PFSK-1 (cell line): ENCODE data around the gene GPSM1.

Experiments
- POLR2AphosphoS5 ChIP-seq: IDR thresholded peaks from 2 replicates; pipeline ENCODE4 v1.6.1; 2012; ENCODE audit warnings: low read depth, mild to moderate bottlenecking, control low read depth, low read length, moderate library complexity
- SIN3A ChIP-seq: IDR thresholded peaks from 2 replicates; pipeline ENCODE4 v1.6.1; 2012; ENCODE audit warnings: mild to moderate bottlenecking, low read length, moderate library complexity, borderline replicate concordance; ENCODE audit not compliant: insufficient read depth
- TAF1 ChIP-seq: IDR thresholded peaks from 2 replicates; pipeline ENCODE4 v1.6.1; 2012; ENCODE audit warnings: low read length, control low read depth, borderline replicate concordance; ENCODE audit not compliant: insufficient read depth
- TF ChIP-seq, protein P1 (sequence below), 2 experiments: IDR thresholded peaks; 2 replicates each; pipeline versions ENCODE4 v1.6.1 to v1.8.0; 2011 to 2012; ENCODE audit warnings: low read depth in 2 of 2, low read length in 2 of 2, control low read depth in 1 of 2, inconsistent platforms in 1 of 2, mild to moderate bottlenecking in 1 of 2, moderate library complexity in 1 of 2; ENCODE audit not compliant: insufficient read depth in 1 of 2

DNA sequence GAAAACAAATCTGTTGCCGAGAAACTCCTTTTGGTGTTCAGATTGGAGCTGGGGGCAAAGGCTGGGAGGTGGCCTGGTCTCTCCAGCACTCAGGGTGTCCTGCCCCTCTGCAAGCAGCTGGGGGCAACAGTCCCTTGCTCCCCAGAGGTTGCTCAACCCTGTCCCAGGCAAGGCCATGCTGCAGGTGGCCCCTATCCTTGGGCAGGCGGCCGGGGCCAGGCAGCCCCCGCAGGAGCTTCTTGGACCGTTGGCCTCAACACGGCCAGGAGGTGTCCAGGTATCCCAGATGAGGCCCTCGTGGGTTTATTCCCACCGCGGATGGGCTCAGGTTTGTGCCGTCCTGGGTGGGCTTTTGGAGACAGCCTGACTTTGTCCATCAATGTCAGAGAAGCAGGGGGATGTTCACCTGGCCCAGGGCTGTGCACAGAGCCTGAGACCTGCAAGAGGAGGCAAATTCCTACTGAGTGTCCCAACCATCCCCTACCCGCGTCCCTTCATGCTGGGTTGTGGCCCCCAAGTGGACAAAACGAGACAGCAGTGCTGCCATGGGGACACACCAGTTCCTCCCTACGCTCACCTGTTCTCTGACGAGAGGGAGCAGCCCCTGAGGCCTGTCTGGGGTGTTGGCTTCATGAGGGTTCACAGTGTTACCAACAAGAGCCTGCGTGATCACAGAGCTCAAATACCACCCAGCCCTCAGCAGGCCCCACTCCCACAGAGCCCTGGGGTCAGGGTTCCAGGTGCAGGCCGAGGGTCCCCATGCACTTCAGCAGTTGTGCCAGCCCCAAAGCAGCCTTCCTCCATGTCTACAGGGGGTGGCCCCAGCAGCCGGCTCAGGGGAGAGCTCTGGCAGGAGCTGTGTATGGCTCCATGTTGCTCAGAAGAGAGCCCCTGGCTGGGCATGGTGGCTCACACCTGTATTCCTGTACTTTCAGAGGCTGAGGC is 14.0 kb upstream of the GPSM1 start:
- TF ChIP-seq POLR2AphosphoS5 (no peak), TAF1 (no peak), SIN3A (no peak)
- TF ChIP-seq, protein P1, sequence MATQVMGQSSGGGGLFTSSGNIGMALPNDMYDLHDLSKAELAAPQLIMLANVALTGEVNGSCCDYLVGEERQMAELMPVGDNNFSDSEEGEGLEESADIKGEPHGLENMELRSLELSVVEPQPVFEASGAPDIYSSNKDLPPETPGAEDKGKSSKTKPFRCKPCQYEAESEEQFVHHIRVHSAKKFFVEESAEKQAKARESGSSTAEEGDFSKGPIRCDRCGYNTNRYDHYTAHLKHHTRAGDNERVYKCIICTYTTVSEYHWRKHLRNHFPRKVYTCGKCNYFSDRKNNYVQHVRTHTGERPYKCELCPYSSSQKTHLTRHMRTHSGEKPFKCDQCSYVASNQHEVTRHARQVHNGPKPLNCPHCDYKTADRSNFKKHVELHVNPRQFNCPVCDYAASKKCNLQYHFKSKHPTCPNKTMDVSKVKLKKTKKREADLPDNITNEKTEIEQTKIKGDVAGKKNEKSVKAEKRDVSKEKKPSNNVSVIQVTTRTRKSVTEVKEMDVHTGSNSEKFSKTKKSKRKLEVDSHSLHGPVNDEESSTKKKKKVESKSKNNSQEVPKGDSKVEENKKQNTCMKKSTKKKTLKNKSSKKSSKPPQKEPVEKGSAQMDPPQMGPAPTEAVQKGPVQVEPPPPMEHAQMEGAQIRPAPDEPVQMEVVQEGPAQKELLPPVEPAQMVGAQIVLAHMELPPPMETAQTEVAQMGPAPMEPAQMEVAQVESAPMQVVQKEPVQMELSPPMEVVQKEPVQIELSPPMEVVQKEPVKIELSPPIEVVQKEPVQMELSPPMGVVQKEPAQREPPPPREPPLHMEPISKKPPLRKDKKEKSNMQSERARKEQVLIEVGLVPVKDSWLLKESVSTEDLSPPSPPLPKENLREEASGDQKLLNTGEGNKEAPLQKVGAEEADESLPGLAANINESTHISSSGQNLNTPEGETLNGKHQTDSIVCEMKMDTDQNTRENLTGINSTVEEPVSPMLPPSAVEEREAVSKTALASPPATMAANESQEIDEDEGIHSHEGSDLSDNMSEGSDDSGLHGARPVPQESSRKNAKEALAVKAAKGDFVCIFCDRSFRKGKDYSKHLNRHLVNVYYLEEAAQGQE (IDR thresholded peaks at IDR 0.05; ENCODE audit: insufficient read depth in 1 of 2, low read depth in 2 of 2, low read length in 2 of 2) = no peak
